NCI-H2227 treated with DMSO at 0.1 percent for 48 hours (cell line): ENCODE data around the gene TSPAN11.
A peak's percentile ranks its signal among the peaks of the same experiment; 100 is the strongest.

ENCODE experiments used
- DNase-seq: peaks from one replicate; lab custom pipeline; 2025; lab: John Stamatoyannopoulos, UW

Gene TSPAN11

GRCh38 chr12:30911207-30911606 is 15.3 kb upstream of the TSPAN11 start:
- DNase-seq: no peak

GRCh38 chr12:30913323-30913722 is 13.2 kb upstream of the TSPAN11 start:
- no peak for DNase-seq

- no peak for DNase-seq
These were observed 11.5 kb upstream of the TSPAN11 start for GRCh38 chr12:30914986-30915591.

GRCh38 chr12:30923057-30923456 is 3.5 kb upstream of the TSPAN11 start:
- DNase-seq: no peak

- DNase-seq: no peak
These were observed 823 bp upstream of the TSPAN11 start for GRCh38 chr12:30925607-30926242.

GRCh38 chr12:30927222-30927611 is 669 bp downstream of the TSPAN11 start:
- DNase-seq: no peak

- DNase-seq: peak; percentile 3
These were observed 2.1 kb downstream of the TSPAN11 start for GRCh38 chr12:30928356-30929244.

- DNase-seq: no peak
These were observed 3.7 kb downstream of the TSPAN11 start for GRCh38 chr12:30930238-30930637.

- DNase-seq: no peak
These were observed 4.1 kb downstream of the TSPAN11 start for GRCh38 chr12:30930641-30931040.

- DNase-seq: no peak
These were observed 6.3 kb downstream of the TSPAN11 start for GRCh38 chr12:30932881-30933280.

GRCh38 chr12:30934811-30935210 is 8.3 kb downstream of the TSPAN11 start:
- DNase-seq: no peak

- no peak for DNase-seq
These were observed 9.5 kb downstream of the TSPAN11 start for GRCh38 chr12:30936036-30936435.

GRCh38 chr12:30939234-30939633 is 12.7 kb downstream of the TSPAN11 start:
- DNase-seq: no peak

- no peak for DNase-seq
These were observed 15.9 kb downstream of the TSPAN11 start for GRCh38 chr12:30942486-30942885.

GRCh38 chr12:30942936-30943335 is 16.4 kb downstream of the TSPAN11 start:
- no peak for DNase-seq

GRCh38 chr12:30945443-30946164 is 19.1 kb downstream of the TSPAN11 start:
- no peak for DNase-seq

- DNase-seq: no peak
These were observed 25.5 kb downstream of the TSPAN11 start for GRCh38 chr12:30952015-30952414.

- no peak for DNase-seq
These were observed 26.7 kb downstream of the TSPAN11 start for GRCh38 chr12:30953257-30953656.

GRCh38 chr12:30953951-30954751 is 27.6 kb downstream of the TSPAN11 start:
- no peak for DNase-seq

GRCh38 chr12:30955214-30955613 is 28.7 kb downstream of the TSPAN11 start:
- no peak for DNase-seq

- no peak for DNase-seq
These were observed 32.7 kb downstream of the TSPAN11 start for GRCh38 chr12:30959110-30959710.
